Neuronal stem cell (in vitro differentiated cells): ENCODE data around the gene EYS.

ENCODE experiments used
- DNase-seq: peaks from one replicate; pipeline ENCODE4 v3.0.0-alpha.2; 2013; ENCODE audit warnings: low spot score
- H2AFZ ChIP-seq: one replicate; pipeline ENCODE4 v1.6.1; 2013; ENCODE audit warnings: mild to moderate bottlenecking, low read length, inconsistent platforms
- H2AK5ac ChIP-seq: 2 replicates; pipeline ENCODE4 v1.6.1; 2013; ENCODE audit warnings: low read depth, mild to moderate bottlenecking, inconsistent platforms, low read length, moderate library complexity, mixed read lengths
- H2BK120ac ChIP-seq: 2 replicates; pipeline ENCODE4 v1.6.1; 2013; ENCODE audit warnings: low read depth, mild to moderate bottlenecking, inconsistent platforms, low read length, moderate library complexity, mixed read lengths
- H2BK12ac ChIP-seq: one replicate; pipeline ENCODE4 v1.6.1; 2013; ENCODE audit warnings: low read length, inconsistent platforms
- H2BK15ac ChIP-seq: 2 replicates; pipeline ENCODE4 v1.6.1; 2013; ENCODE audit warnings: mild to moderate bottlenecking, low read length, inconsistent platforms, mixed read lengths
- H2BK5ac ChIP-seq: one replicate; pipeline ENCODE4 v1.6.1; 2013; ENCODE audit warnings: inconsistent platforms, mild to moderate bottlenecking, low read length, moderate library complexity
- H3K14ac ChIP-seq: one replicate; pipeline ENCODE4 v1.6.1; 2013; ENCODE audit warnings: low read length, inconsistent platforms
- H3K18ac ChIP-seq: 2 replicates; pipeline ENCODE4 v1.6.1; 2013; ENCODE audit warnings: low read length, inconsistent platforms
- H3K23ac ChIP-seq: 2 replicates; pipeline ENCODE4 v1.6.1; 2013; ENCODE audit warnings: low read depth, mild to moderate bottlenecking, mixed read lengths, low read length, inconsistent platforms; ENCODE audit not compliant: poor library complexity
- H3K27ac ChIP-seq: replicated peaks from 3 replicates; pipeline ENCODE4 v1.5.1; 2013; ENCODE audit warnings: low read length, inconsistent platforms
- H3K27me3 ChIP-seq, 3 experiments: 2 replicates each; pipeline ENCODE4 v1.6.1; 2013; ENCODE audit warnings: low read length in 3 of 3, mild to moderate bottlenecking in 2 of 3, inconsistent platforms in 1 of 3, low read depth in 1 of 3, mixed read lengths in 1 of 3, moderate library complexity in 1 of 3; ENCODE audit not compliant: control insufficient read depth in 3 of 3, insufficient read depth in 3 of 3
- H3K36me3 ChIP-seq, 2 donors: replicated peaks in 1 of 2; 2 replicates each; pipeline ENCODE4 v1.6.1; 2013; ENCODE audit warnings: low read length in 2 of 2; ENCODE audit not compliant: control insufficient read depth in 2 of 2, insufficient read depth in 2 of 2
- H3K4ac ChIP-seq: 2 replicates; pipeline ENCODE4 v1.6.1; 2013; ENCODE audit warnings: inconsistent platforms, mild to moderate bottlenecking, low read length, moderate library complexity
- H3K4me1 ChIP-seq, 2 donors: 1 replicate in 1 of 2; 2 replicates in 1 of 2; pipeline ENCODE4 v1.6.1; 2013; ENCODE audit warnings: low read length in 2 of 2, low read depth in 1 of 2; ENCODE audit not compliant: control insufficient read depth in 2 of 2, insufficient read depth in 1 of 2
- H3K4me2 ChIP-seq: one replicate; pipeline ENCODE4 v1.6.1; 2013; ENCODE audit warnings: mild to moderate bottlenecking, low read length, inconsistent platforms; ENCODE audit not compliant: insufficient read depth, poor library complexity, severe bottlenecking
- H3K4me3 ChIP-seq, 2 donors: 2 replicates each; pipeline ENCODE4 v1.5.1; 2013; ENCODE audit warnings: low read length in 2 of 2, mild to moderate bottlenecking in 2 of 2, inconsistent platforms in 1 of 2, moderate library complexity in 1 of 2
- H3K79me1 ChIP-seq: one replicate; pipeline ENCODE4 v1.6.1; 2013; ENCODE audit warnings: low read depth, mild to moderate bottlenecking, inconsistent platforms, low read length, moderate library complexity
- H3K9ac ChIP-seq: one replicate; pipeline ENCODE4 v1.6.1; 2013; ENCODE audit warnings: mild to moderate bottlenecking, low read depth, low read length, inconsistent platforms; ENCODE audit not compliant: poor library complexity
- H3K9me3 ChIP-seq, 2 donors: replicated peaks in 1 of 2; 2 replicates each; pipeline versions ENCODE3 to v1.6.1; 2013; ENCODE audit warnings: low read length in 2 of 2, mild to moderate bottlenecking in 2 of 2, inconsistent platforms in 1 of 2, low read depth in 1 of 2, mixed read lengths in 1 of 2, moderate library complexity in 1 of 2; ENCODE audit not compliant: control insufficient read depth in 2 of 2, insufficient read depth in 1 of 2
- H4K8ac ChIP-seq: one replicate; pipeline ENCODE4 v1.6.1; 2013; ENCODE audit warnings: low read depth, mild to moderate bottlenecking, inconsistent platforms, low read length, moderate library complexity
- H4K91ac ChIP-seq: one replicate; pipeline ENCODE4 v1.6.1; 2013; ENCODE audit warnings: low read length, low read depth, mild to moderate bottlenecking, inconsistent platforms; ENCODE audit not compliant: poor library complexity
- WGBS, 2 donors: extraction: QIAGEN DNeasy Blood & Tissue Kit; methylation state at CpG; one replicate each; pipeline ENCODE4 v1.1.7; 2013; ENCODE audit warnings: missing lambda C conversion rate in 2 of 2, mixed read lengths in 1 of 2; ENCODE audit not compliant: insufficient read length in 2 of 2, insufficient replicate concordance in 1 of 2; ENCODE audit errors: extremely low coverage in 2 of 2; 5-methylcytosine and 5-hydroxymethylcytosine counted together

Gene EYS

GRCh38 chr6:64874776-64875175 lies 832.2 kb downstream of the EYS start:
- no peak overlapping the region for H2BK12ac ChIP-seq
- H4K8ac ChIP-seq, result no peak overlapping the region
- H3K4me3 ChIP-seq, result no peak overlapping the region
- no peaks in the 10 kb centered on the region for H3K4me1 ChIP-seq
- no peak overlapping the region for H4K91ac ChIP-seq
- H3K18ac ChIP-seq, result no peak overlapping the region
- H3K14ac ChIP-seq, result no peak overlapping the region
- no peak overlapping the region for H2BK120ac ChIP-seq
- H3K27ac ChIP-seq, result no peak overlapping the region
- H3K36me3 ChIP-seq, result no peaks in the 10 kb centered on the region
- no peak overlapping the region for H2BK15ac ChIP-seq
- H3K27me3 ChIP-seq, result no peaks in the 10 kb centered on the region
- no peak overlapping the region for H2BK5ac ChIP-seq
- H2AK5ac ChIP-seq, result no peak overlapping the region
- no peak overlapping the region for H3K23ac ChIP-seq
- no peak overlapping the region for H3K4me2 ChIP-seq
- DNase-seq, result no peak
- no peaks in the 10 kb centered on the region for H3K79me1 ChIP-seq
- no peaks in the 10 kb centered on the region for H3K9me3 ChIP-seq
- no peak overlapping the region for H2AFZ ChIP-seq
- no peak overlapping the region for H3K9ac ChIP-seq
- H3K4ac ChIP-seq, result no peak overlapping the region
- WGBS, 2 donors, result no CpG with 5 or more reads among the region's 3 CpGs

- no peak overlapping the region for H3K23ac ChIP-seq
- no peak overlapping the region for H2AK5ac ChIP-seq
These were observed 834.4 kb downstream of the EYS start for GRCh38 chr6:64872633-64873032.

GRCh38 chr6:64861039-64861651 lies 845.9 kb downstream of the EYS start:
- Histone ChIP-seq H3K4me2 (no peak overlapping the region), H3K4me3 (no peak overlapping the region), H4K8ac (no peak overlapping the region), H2AFZ (no peak overlapping the region), H2AK5ac (no peak overlapping the region), H3K27ac (no peak overlapping the region), H3K9me3 (no peaks in the 10 kb centered on the region), H3K27me3 (no peaks in the 10 kb centered on the region), H2BK12ac (no peak overlapping the region), H3K14ac (no peak overlapping the region), H3K4me1 (no peaks in the 10 kb centered on the region), H3K18ac (no peak overlapping the region), H4K91ac (no peak overlapping the region), H2BK15ac (no peak overlapping the region), H3K79me1 (no peaks in the 10 kb centered on the region), H2BK120ac (no peak overlapping the region), H3K9ac (no peak overlapping the region), H2BK5ac (no peak overlapping the region), H3K4ac (no peak overlapping the region), H3K36me3 (no peaks in the 10 kb centered on the region), H3K23ac (peak overlapping the region; percentile 37)
- WGBS, 2 donors, result no CpG with 5 or more reads among the region's 6 CpGs
- DNase-seq, result no peak

More at GRCh38 chr6:64872633-64873032, 834.4 kb downstream of the EYS start:
- no peaks in the 10 kb centered on the region for H3K27me3 ChIP-seq
- H2BK5ac ChIP-seq, result no peak overlapping the region
- DNase-seq, result no peak
- no peaks in the 10 kb centered on the region for H3K36me3 ChIP-seq
- H4K8ac ChIP-seq, result no peak overlapping the region
- H2BK12ac ChIP-seq, result no peak overlapping the region
- no peak overlapping the region for H3K18ac ChIP-seq
- H2AFZ ChIP-seq, result no peak overlapping the region
- H3K4me2 ChIP-seq, result no peak overlapping the region
- H2BK15ac ChIP-seq, result no peak overlapping the region
- H3K9me3 ChIP-seq, result no peaks in the 10 kb centered on the region
- no peak overlapping the region for H3K14ac ChIP-seq
- H3K4ac ChIP-seq, result no peak overlapping the region
- no peak overlapping the region for H3K4me3 ChIP-seq
- no peak overlapping the region for H4K91ac ChIP-seq
- no peaks in the 10 kb centered on the region for H3K79me1 ChIP-seq
- H3K9ac ChIP-seq, result no peak overlapping the region
- H3K4me1 ChIP-seq, result no peaks in the 10 kb centered on the region
- no peak overlapping the region for H2BK120ac ChIP-seq
- no peak overlapping the region for H3K27ac ChIP-seq

- H3K23ac ChIP-seq, result no peak overlapping the region
- H3K9ac ChIP-seq, result peak overlapping the region; percentile 0
- no peak overlapping the region for H3K27ac ChIP-seq
- no peaks in the 10 kb centered on the region for H3K4me1 ChIP-seq
- no peaks in the 10 kb centered on the region for H3K27me3 ChIP-seq
- no peak overlapping the region for H3K14ac ChIP-seq
- no peak overlapping the region for H3K4ac ChIP-seq
- H3K79me1 ChIP-seq, result no peaks in the 10 kb centered on the region
- H2BK5ac ChIP-seq, result no peak overlapping the region
- H4K8ac ChIP-seq, result no peak overlapping the region
- no peaks in the 10 kb centered on the region for H3K9me3 ChIP-seq
- H2BK12ac ChIP-seq, result no peak overlapping the region
- H3K4me2 ChIP-seq, result no peak overlapping the region
- H2BK120ac ChIP-seq, result no peak overlapping the region
- no peak overlapping the region for H2AFZ ChIP-seq
- no CpG with 5 or more reads among the region's 2 CpGs for WGBS, 2 donors
- H2BK15ac ChIP-seq, result no peak overlapping the region
- H2AK5ac ChIP-seq, result no peak overlapping the region
- no peak overlapping the region for H3K4me3 ChIP-seq
- DNase-seq, result no peak
- no peaks in the 10 kb centered on the region for H3K36me3 ChIP-seq
- no peak overlapping the region for H3K18ac ChIP-seq
- no peak overlapping the region for H4K91ac ChIP-seq
These were observed 846.8 kb downstream of the EYS start for GRCh38 chr6:64860203-64860602.
